K562 (cell line): Measurements from ENCODE around the gene ZFAND6. TPM values are rescaled to one million over a fixed set of nuclear protein-coding genes. Genes with fewer than 3 reads are reported as not detected.

Experiments used
- ATAC-seq: fragments of 200-7000 bp; cut with Tn5 transposase; 3 replicates; pipeline ENCODE4 v1.9.1; 2020; ENCODE audit warnings: moderate library complexity
- BruUV-seq: library from RNA; stranded (reverse); fragments of 400-500 nt; replicated peaks from 2 replicates; lab custom pipeline; 2021; lab: Mats Ljungman, UMichigan
- CTCF ChIA-PET: fragments of 300-600 bp; formaldehyde crosslinking; extraction: SDS; loops from one replicate; lab custom pipeline; 2021; ENCODE audit warnings: low intra/inter-chr PET ratio; lab: Yijun Ruan, JAX
- POLR2A ChIA-PET: fragments of 300-600, 350-650 bp; sonication (Branson Sonifier 250); formaldehyde crosslinking; extraction: SDS; loops from one replicate; lab custom pipeline; 2021; ENCODE audit warnings: antibody characterized with exemption, inconsistent platforms; lab: Yijun Ruan, JAX
- DNase-seq, 4 experiments: peaks; one replicate each; pipeline versions ENCODE4 v3.0.0 to v3.0.0-alpha.2; 2011 to 2018; ENCODE audit warnings: low spot score in 3 of 4, mixed read lengths in 3 of 4; ENCODE audit errors: extremely low read depth in 1 of 4
- FAIRE-seq: peaks from 2 replicates; lab custom pipeline; 2011; peaks lifted over from hg19 to GRCh38; lab: Jason Lieb, UNC
- H2AFZ ChIP-seq: 2 replicates; pipeline ENCODE4 v1.6.0; 2011; ENCODE audit warnings: low read depth, low read length, control low read depth, inconsistent platforms
- H3K27ac ChIP-seq: fragments of 200-600 bp; 3 replicates; pipeline ENCODE4 v1.8.0; 2011; ENCODE audit warnings: low read depth, mild to moderate bottlenecking, control low read depth, inconsistent platforms, low read length, moderate library complexity, mixed read lengths; ENCODE audit errors: extremely low read depth
- H3K27me3 ChIP-seq, 2 experiments: fragments of 300-600 bp in 1 of 2; 2 replicates in 1 of 2; 3 replicates in 1 of 2; pipeline versions ENCODE4 v1.6.0 to v1.8.0; 2011; ENCODE audit warnings: inconsistent platforms in 2 of 2, low read length in 2 of 2, mild to moderate bottlenecking in 1 of 2, mixed read lengths in 1 of 2, moderate library complexity in 1 of 2; ENCODE audit not compliant: control insufficient read depth in 2 of 2, insufficient read depth in 2 of 2
- H3K36me3 ChIP-seq: fragments of 300-600 bp; 3 replicates; pipeline ENCODE4 v1.8.0; 2011; ENCODE audit warnings: mild to moderate bottlenecking, low read length, inconsistent platforms; ENCODE audit not compliant: control insufficient read depth, insufficient read depth
- H3K4me1 ChIP-seq, 2 experiments: fragments of 200-600 bp in 1 of 2; replicated peaks in 1 of 2; 2 replicates in 1 of 2; 3 replicates in 1 of 2; pipeline versions ENCODE4 v1.5.1 to v1.8.0; 2011; ENCODE audit warnings: inconsistent platforms in 2 of 2, low read length in 2 of 2, mild to moderate bottlenecking in 1 of 2, mixed read lengths in 1 of 2, moderate library complexity in 1 of 2; ENCODE audit not compliant: control insufficient read depth in 2 of 2, insufficient read depth in 2 of 2
- H3K4me2 ChIP-seq: 2 replicates; pipeline ENCODE4 v1.6.1; 2011; ENCODE audit warnings: low read length, control low read depth, inconsistent platforms, mixed read lengths; ENCODE audit not compliant: insufficient read depth
- H3K4me3 ChIP-seq: fragments of 200-600 bp; sonication (generic), shearing (Covaris generic); 2 replicates; pipeline ENCODE4 v1.5.1; 2016; ENCODE audit warnings: control low read depth, inconsistent platforms
- H3K79me2 ChIP-seq: fragments of 200-600 bp; 3 replicates; pipeline ENCODE4 v1.8.0; 2011; ENCODE audit warnings: low read length, inconsistent platforms; ENCODE audit not compliant: control insufficient read depth, insufficient read depth
- H3K9ac ChIP-seq, 2 experiments: 2 replicates each; pipeline versions ENCODE4 v1.6.0 to v1.6.1; 2011; ENCODE audit warnings: low read depth in 2 of 2, low read length in 2 of 2, control low read depth in 1 of 2, inconsistent platforms in 1 of 2, mild to moderate bottlenecking in 1 of 2, mixed read lengths in 1 of 2; ENCODE audit not compliant: insufficient read depth in 1 of 2
- H3K9me1 ChIP-seq: one replicate; pipeline ENCODE4 v1.6.0; 2011; ENCODE audit warnings: inconsistent platforms, mild to moderate bottlenecking, low read length, moderate library complexity; ENCODE audit not compliant: control insufficient read depth, insufficient read depth
- H3K9me3 ChIP-seq: replicated peaks from 2 replicates; pipeline ENCODE4 v1.5.1; 2011; ENCODE audit warnings: low read depth, low read length, inconsistent platforms; ENCODE audit not compliant: control insufficient read depth, insufficient read depth
- H4K20me1 ChIP-seq: replicated peaks from 2 replicates; pipeline ENCODE4 v1.6.1; 2011; ENCODE audit warnings: low read length, inconsistent platforms, mixed read lengths; ENCODE audit not compliant: control insufficient read depth, insufficient read depth
- ASH1L ChIP-seq: fragments of 450-650 bp; IDR thresholded peaks from 2 replicates; pipeline ENCODE4 v1.6.1; 2018; ENCODE audit warnings: borderline replicate concordance, mild to moderate bottlenecking, low read depth; ENCODE audit not compliant: partially characterized antibody
- BMI1 ChIP-seq: fragments of 150-350 bp; IDR thresholded peaks from 2 replicates; pipeline ENCODE4 v1.6.1; 2014; ENCODE audit warnings: low read length
- CBX1 ChIP-seq: sonication (generic); IDR thresholded peaks from 2 replicates; pipeline ENCODE4 v1.6.1; 2016; ENCODE audit warnings: antibody characterized with exemption, low read depth, mild to moderate bottlenecking
- ERF ChIP-seq: fragments of 450-650 bp; formaldehyde crosslinking; IDR thresholded peaks from 2 replicates; pipeline ENCODE4 v1.4.0; 2020; ENCODE audit warnings: mild to moderate bottlenecking, mixed read lengths
- EZH2 ChIP-seq: IDR thresholded peaks from 2 replicates; pipeline ENCODE4 v1.6.1; 2012; ENCODE audit warnings: low read depth, mild to moderate bottlenecking, inconsistent platforms, low read length, borderline replicate concordance
- GTF2F1 ChIP-seq: IDR thresholded peaks from 2 replicates; pipeline ENCODE4 v1.6.1; 2011; ENCODE audit warnings: low read depth, low read length, improper control_type of control experiment
- HDAC6 ChIP-seq: IDR thresholded peaks from 2 replicates; pipeline ENCODE4 v1.6.1; 2012; ENCODE audit warnings: low read depth, mild to moderate bottlenecking, control low read depth, inconsistent platforms, low read length, moderate library complexity
- L3MBTL2 ChIP-seq: fragments of 450-650 bp; IDR thresholded peaks from 2 replicates; pipeline ENCODE4 v1.6.1; 2016; ENCODE audit warnings: mild to moderate bottlenecking, moderate library complexity
- NFATC3 ChIP-seq: fragments of 450-650 bp; IDR thresholded peaks from 2 replicates; pipeline ENCODE4 v1.6.1; 2017; ENCODE audit warnings: mild to moderate bottlenecking
- NKRF ChIP-seq: fragments of 450-650 bp; IDR thresholded peaks from 2 replicates; pipeline ENCODE4 v1.6.1; 2016; ENCODE audit warnings: borderline replicate concordance
- SNIP1 ChIP-seq: fragments of 450-650 bp; IDR thresholded peaks from 2 replicates; pipeline ENCODE4 v1.7.1; 2017; ENCODE audit warnings: low read depth, mild to moderate bottlenecking
- TSC22D4 ChIP-seq: fragments of 450-650 bp; IDR thresholded peaks from 2 replicates; pipeline ENCODE4 v1.6.1; 2016; ENCODE audit warnings: missing genetic modification characterization, missing biosample characterization, control low read depth
- U2AF1 ChIP-seq: fragments of 200-400 bp; formaldehyde crosslinking; optimal IDR thresholded peaks from 2 replicates; pipeline ENCODE3; 2017; ENCODE audit warnings: mild to moderate bottlenecking, low read depth, low read length, moderate library complexity
- ZBTB1 ChIP-seq: sonication (generic); formaldehyde crosslinking; IDR thresholded peaks from 2 replicates; pipeline ENCODE4 v1.8.1; 2023; ENCODE audit warnings: missing genetic modification reagents, low read depth, mild to moderate bottlenecking, borderline replicate concordance
- ZNF134 ChIP-seq: fragments of 250-450 bp; sonication (Bioruptor Pico); conservative IDR thresholded peaks from 2 replicates; pipeline ENCODE4 v1.4.0; 2020
- ZNF140 ChIP-seq: fragments of 250-450 bp; sonication (Bioruptor Pico); IDR thresholded peaks from 2 replicates; pipeline ENCODE4 v1.8.0; 2021; ENCODE audit warnings: moderate library complexity, mild to moderate bottlenecking, inconsistent platforms
- ZNF431 ChIP-seq: sonication (generic); formaldehyde crosslinking; IDR thresholded peaks from 2 replicates; pipeline ENCODE4 v1.8.0; 2022; ENCODE audit warnings: mild to moderate bottlenecking, missing genetic modification reagents
- ZNF644 ChIP-seq: fragments of 200-800 bp; sonication (Bioruptor generic); IDR thresholded peaks from 2 replicates; pipeline ENCODE4 v1.6.1; 2016; ENCODE audit warnings: low read depth, missing genetic modification characterization, missing compliant biosample characterization
- WGBS: fragments of 100-300 bp; shearing (Covaris generic); methylation state at CpG from one replicate; pipeline ENCODE4 v1.1.6; 2016; ENCODE audit warnings: low coverage, mixed read lengths; ENCODE audit not compliant: insufficient coverage; ENCODE audit errors: missing lambda C conversion rate; 5-methylcytosine and 5-hydroxymethylcytosine counted together
- in situ Hi-C: fragments of 300-500 bp; cut with MboI; formaldehyde crosslinking; loops from 4 replicates; pipeline ENCODE4 v1.15.0; 2018; ENCODE audit warnings: inconsistent platforms, mixed read lengths
- intact Hi-C: fragments of 100-400 bp; cut with micrococcal nuclease; formaldehyde crosslinking; loops from 2 replicates; pipeline ENCODE4 v1.14.2; 2022
- polyA plus RNA-seq, 8 experiments: library from polyadenylated mRNA; depleted of rRNA in 4 of 8; stranded (reverse) in 5 of 8; unstranded in 3 of 8; fragments of >200 nt; fragmentation: Nextera tagmentation in 2 of 8; fragmentation: Illumina TruSeq in 1 of 8; extraction: Ambion mirVana in 2 of 8; extraction: Trizol in 1 of 8; gene quantifications; 2 replicates each; pipeline versions ENCODE4 v1.2.1 to v1.2.3, GENCODE V29; 2011 to 2014; ENCODE audit warnings: inconsistent platforms in 1 of 8, missing spikeins in 1 of 8
- total RNA-seq, 7 experiments: library from RNA; depleted of rRNA in 6 of 7; stranded (reverse); fragments of >200 nt in 6 of 7; fragmentation: Illumina TruSeq in 2 of 7; extraction: Trizol in 2 of 7; gene quantifications; 2 replicates each; pipeline versions ENCODE4 v1.2.1 to v1.2.3, GENCODE V29; 2011 to 2021; ENCODE audit warnings: low replicate concordance in 1 of 7

The ZFAND6 gene
- total and polyA plus RNA-seq, 9 of the 15 experiments (the other 6 are each of a cell fraction or from before 2014, with no cell fraction given): 53.9 to 206 (median 88.9) TPM

DNA sequence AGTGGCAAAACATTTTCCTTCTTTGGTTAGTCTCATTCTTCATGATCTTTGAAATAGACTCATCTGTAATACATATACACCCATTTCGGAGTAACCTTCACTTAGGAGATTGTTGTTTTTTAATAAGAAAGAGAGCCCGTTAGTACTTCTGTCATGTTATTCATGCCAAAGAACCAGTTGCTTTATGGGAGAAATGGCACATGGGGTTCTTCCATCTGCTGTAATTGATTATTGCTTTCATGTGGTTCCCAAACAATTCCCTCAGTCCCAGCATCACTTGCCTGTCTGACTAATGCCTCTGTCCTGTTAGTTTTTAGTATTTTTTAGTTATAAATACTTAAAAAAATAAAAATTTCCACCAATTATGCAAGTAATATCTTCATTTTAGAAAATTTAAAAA is 59.5 kb downstream of the ZFAND6 start:
- Histone ChIP-seq H2AFZ (no peak overlapping the region), H3K4me3 (no peak overlapping the region), H3K4me1 (no peaks in the 10 kb centered on the region; a peak in 1 of 5 replicates), H3K9ac (no peak overlapping the region), H3K27ac (no peak overlapping the region), H4K20me1 (no peaks in the 10 kb centered on the region), H3K9me1 (no peaks in the 10 kb centered on the region), H3K4me2 (no peak overlapping the region), H3K27me3 (no peaks in the 10 kb centered on the region), H3K9me3 (no peaks in the 10 kb centered on the region), H3K36me3 (peaks cover 27% of the 10 kb centered on the region), H3K79me2 (peaks cover 53% of the 10 kb centered on the region)
- TF ChIP-seq BMI1: no peak
- TF ChIP-seq U2AF1: no peak
- TF ChIP-seq L3MBTL2: no peak
- no peak for TF ChIP-seq ZNF644 (tag)
- TF ChIP-seq ZNF134: no peak
- no peak for TF ChIP-seq SNIP1
- no peak for TF ChIP-seq ZNF140 (CRISPR knock-in tag)
- no peak for TF ChIP-seq NKRF
- no peak for TF ChIP-seq ERF (CRISPR knock-in tag)
- no peak for TF ChIP-seq TSC22D4 (tag)
- TF ChIP-seq GTF2F1: no peak
- TF ChIP-seq ZNF431 (CRISPR knock-in tag): no peak
- no peak for TF ChIP-seq NFATC3
- no peak for TF ChIP-seq EZH2
- no peak for TF ChIP-seq ASH1L
- TF ChIP-seq CBX1: no peak
- no peak for TF ChIP-seq HDAC6
- no peak for TF ChIP-seq ZBTB1 (CRISPR knock-in tag)
- POLR2A ChIA-PET: no interaction called here
- DNase-seq (no peak), FAIRE-seq (no peak), ATAC-seq (no peak)
- intact Hi-C loops (no loop called here), in situ Hi-C loops (no loop called here)
- no TSS peak for BruUV-seq
- CTCF ChIA-PET: no interaction called here
- whole genome bisulfite sequencing: 95% methylated on average over 2 of the region's 2 CpGs
